Neural cell (in vitro differentiated cells): Measurements from ENCODE around the gene NOL4L.

Source experiments
- MXI1 ChIP-seq: fragments of 450-650 bp; conservative IDR thresholded peaks from 2 replicates; pipeline ENCODE4 v1.6.1; 2014; ENCODE audit warnings: antibody characterized with exemption, mild to moderate bottlenecking; ENCODE audit not compliant: poor library complexity, severe bottlenecking
- SMC3 ChIP-seq: fragments of 450-650 bp; conservative IDR thresholded peaks from 2 replicates; pipeline ENCODE4 v1.6.1; 2014; ENCODE audit warnings: antibody characterized with exemption, mild to moderate bottlenecking, moderate library complexity; ENCODE audit not compliant: poor library complexity
- TAF1 ChIP-seq: IDR thresholded peaks from 2 replicates; pipeline ENCODE4 v1.6.1; 2012; ENCODE audit warnings: low read depth
- TF ChIP-seq, protein P1 (sequence below): fragments of 450-650 bp; IDR thresholded peaks from 2 replicates; pipeline ENCODE4 v1.5.1; 2014; ENCODE audit warnings: antibody characterized with exemption, mild to moderate bottlenecking, moderate library complexity; ENCODE audit not compliant: poor library complexity, severe bottlenecking

GRCh38 chr20:32563311-32564272 is 21.5 kb downstream of the NOL4L start:
- TF ChIP-seq, protein P1, sequence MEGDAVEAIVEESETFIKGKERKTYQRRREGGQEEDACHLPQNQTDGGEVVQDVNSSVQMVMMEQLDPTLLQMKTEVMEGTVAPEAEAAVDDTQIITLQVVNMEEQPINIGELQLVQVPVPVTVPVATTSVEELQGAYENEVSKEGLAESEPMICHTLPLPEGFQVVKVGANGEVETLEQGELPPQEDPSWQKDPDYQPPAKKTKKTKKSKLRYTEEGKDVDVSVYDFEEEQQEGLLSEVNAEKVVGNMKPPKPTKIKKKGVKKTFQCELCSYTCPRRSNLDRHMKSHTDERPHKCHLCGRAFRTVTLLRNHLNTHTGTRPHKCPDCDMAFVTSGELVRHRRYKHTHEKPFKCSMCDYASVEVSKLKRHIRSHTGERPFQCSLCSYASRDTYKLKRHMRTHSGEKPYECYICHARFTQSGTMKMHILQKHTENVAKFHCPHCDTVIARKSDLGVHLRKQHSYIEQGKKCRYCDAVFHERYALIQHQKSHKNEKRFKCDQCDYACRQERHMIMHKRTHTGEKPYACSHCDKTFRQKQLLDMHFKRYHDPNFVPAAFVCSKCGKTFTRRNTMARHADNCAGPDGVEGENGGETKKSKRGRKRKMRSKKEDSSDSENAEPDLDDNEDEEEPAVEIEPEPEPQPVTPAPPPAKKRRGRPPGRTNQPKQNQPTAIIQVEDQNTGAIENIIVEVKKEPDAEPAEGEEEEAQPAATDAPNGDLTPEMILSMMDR = no peak
- TF ChIP-seq SMC3 (no peak), MXI1 (no peak), TAF1 (no peak)
